HUES64 (cell line): ENCODE measurements around the gene RTRAF.
A peak's percentile ranks its signal among the peaks of the same experiment; 100 is the strongest.

Experiments
- H3K27ac ChIP-seq: 2 replicates; pipeline ENCODE4 v1.7.0; 2013; ENCODE audit warnings: low read depth, low read length, inconsistent platforms
- H3K27me3 ChIP-seq: 2 replicates; pipeline ENCODE4 v1.6.1; 2013; ENCODE audit warnings: mild to moderate bottlenecking, low read length; ENCODE audit not compliant: insufficient read depth
- H3K36me3 ChIP-seq: 2 replicates; pipeline ENCODE4 v1.6.1; 2013; ENCODE audit warnings: mild to moderate bottlenecking, low read length; ENCODE audit not compliant: insufficient read depth
- H3K4me1 ChIP-seq: 2 replicates; pipeline ENCODE4 v1.6.1; 2013; ENCODE audit warnings: mild to moderate bottlenecking, low read length, moderate library complexity; ENCODE audit not compliant: insufficient read depth
- H3K4me3 ChIP-seq: 2 replicates; pipeline ENCODE4 v1.5.1; 2013; ENCODE audit warnings: mild to moderate bottlenecking, low read length, moderate library complexity
- H3K9ac ChIP-seq: 2 replicates; pipeline ENCODE4 v1.6.1; 2013; ENCODE audit warnings: mild to moderate bottlenecking, low read depth, low read length
- H3K9me3 ChIP-seq: 2 replicates; pipeline ENCODE4 v1.6.1; 2013; ENCODE audit warnings: low read depth, low read length; ENCODE audit not compliant: insufficient read depth
- WGBS: fragments of 150-250, 120-280 bp; methylation state at CpG from one replicate; pipeline ENCODE4 v1.1.7; 2013; ENCODE audit warnings: missing lambda C conversion rate; 5-methylcytosine and 5-hydroxymethylcytosine counted together

RTRAF gene

DNA sequence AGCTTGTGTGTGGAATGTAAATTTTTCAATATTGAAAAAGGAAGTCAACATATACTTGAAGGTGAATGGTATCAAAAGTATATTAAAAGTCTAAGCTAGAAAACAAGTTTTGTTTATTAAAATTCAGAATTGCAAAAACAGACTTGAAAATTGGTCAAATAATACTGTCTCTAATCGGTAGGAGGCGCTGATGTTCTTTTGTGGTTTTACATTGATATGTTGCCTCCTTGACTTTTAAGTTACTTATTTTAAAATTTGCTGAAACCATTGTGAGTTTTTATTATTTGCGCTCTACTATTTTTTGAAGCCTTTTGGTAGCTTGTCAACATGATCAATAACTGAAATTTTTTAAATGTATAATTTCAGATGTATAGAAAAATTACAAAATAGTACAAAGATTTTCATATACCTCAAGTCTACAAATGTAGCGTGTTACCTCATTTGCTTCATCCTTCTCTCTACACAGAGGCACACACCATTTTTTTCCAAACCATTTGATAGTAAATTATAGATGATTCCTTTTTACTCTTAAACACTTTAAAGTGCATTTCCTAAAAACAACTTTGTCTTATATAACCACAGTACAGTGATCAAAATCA lies 6.9 kb downstream of the RTRAF start:
- WGBS, result 42% methylated on average over 2 of the region's 4 CpGs
- H3K4me1 ChIP-seq, result no peaks in the 10 kb centered on the region
- H3K9me3 ChIP-seq, result no peaks in the 10 kb centered on the region
- no peak overlapping the region for H3K4me3 ChIP-seq
- H3K27me3 ChIP-seq, result no peaks in the 10 kb centered on the region
- no peak overlapping the region for H3K9ac ChIP-seq
- no peak overlapping the region for H3K27ac ChIP-seq
- peaks cover 100% of the 10 kb centered on the region for H3K36me3 ChIP-seq

DNA sequence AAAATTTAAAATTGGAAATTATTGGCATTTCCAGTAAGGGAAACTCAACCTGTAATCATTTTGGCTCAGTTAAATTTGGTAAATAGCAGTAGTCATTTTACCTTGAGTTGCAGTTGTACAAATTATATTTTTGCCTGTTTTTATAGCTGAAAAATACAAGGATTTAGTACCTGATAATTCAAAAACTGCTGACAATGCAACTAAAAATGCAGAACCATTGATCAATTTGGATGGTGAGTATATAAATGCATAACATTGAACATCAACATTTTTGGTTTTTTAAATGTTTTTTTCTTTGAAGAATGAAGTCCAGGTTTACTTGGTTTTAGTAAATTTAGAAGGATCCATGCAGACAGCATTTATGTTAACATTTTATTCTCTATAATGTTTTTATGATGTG lies 9.0 kb downstream of the RTRAF start:
- H3K9ac ChIP-seq, result no peak overlapping the region
- H3K4me1 ChIP-seq, result no peaks in the 10 kb centered on the region
- H3K27ac ChIP-seq, result no peak overlapping the region
- H3K9me3 ChIP-seq, result no peaks in the 10 kb centered on the region
- H3K36me3 ChIP-seq, result peaks cover 100% of the 10 kb centered on the region
- H3K27me3 ChIP-seq, result no peaks in the 10 kb centered on the region
- no peak overlapping the region for H3K4me3 ChIP-seq

GRCh38 chr14:51999084-51999483 lies 9.7 kb downstream of the RTRAF start:
- Histone ChIP-seq H3K4me3 (no peak overlapping the region), H3K36me3 (peaks cover 100% of the 10 kb centered on the region), H3K9ac (no peak overlapping the region), H3K27me3 (no peaks in the 10 kb centered on the region), H3K9me3 (no peaks in the 10 kb centered on the region), H3K27ac (no peak overlapping the region), H3K4me1 (no peaks in the 10 kb centered on the region)
- WGBS, result 94% methylated on average over 2 of the region's 2 CpGs

DNA sequence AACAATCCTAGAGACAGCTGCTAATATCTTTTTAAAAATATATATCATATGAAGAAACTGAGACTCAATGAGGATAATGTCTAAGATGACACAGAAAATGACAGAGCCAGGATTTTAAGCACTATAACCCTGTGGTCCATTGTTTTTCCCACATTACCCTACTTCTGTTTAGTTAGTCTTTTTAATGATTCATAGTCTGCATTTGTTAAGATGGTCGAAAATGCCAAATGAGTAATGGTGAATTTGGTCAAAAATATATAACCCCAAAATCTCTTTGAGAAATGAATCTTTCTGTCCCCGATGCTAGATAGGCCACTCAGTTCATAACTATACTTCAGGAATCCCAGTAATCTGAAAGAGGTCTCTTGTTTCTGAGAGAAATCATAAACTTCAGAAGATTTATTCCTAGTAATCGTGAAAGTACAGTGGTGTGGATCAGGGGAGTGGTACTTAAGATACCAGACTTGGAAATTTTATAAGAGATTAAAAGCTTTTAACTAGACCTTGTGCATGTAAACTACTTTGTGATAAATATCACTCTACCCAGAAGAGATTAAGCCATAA lies 10.8 kb downstream of the RTRAF start:
- 88% methylated on average over 1 of the region's 3 CpGs for WGBS
- Histone ChIP-seq H3K36me3 (peaks cover 100% of the 10 kb centered on the region), H3K4me3 (no peak overlapping the region), H3K9me3 (no peaks in the 10 kb centered on the region), H3K27ac (no peak overlapping the region), H3K9ac (no peak overlapping the region), H3K4me1 (no peaks in the 10 kb centered on the region), H3K27me3 (no peaks in the 10 kb centered on the region)

DNA sequence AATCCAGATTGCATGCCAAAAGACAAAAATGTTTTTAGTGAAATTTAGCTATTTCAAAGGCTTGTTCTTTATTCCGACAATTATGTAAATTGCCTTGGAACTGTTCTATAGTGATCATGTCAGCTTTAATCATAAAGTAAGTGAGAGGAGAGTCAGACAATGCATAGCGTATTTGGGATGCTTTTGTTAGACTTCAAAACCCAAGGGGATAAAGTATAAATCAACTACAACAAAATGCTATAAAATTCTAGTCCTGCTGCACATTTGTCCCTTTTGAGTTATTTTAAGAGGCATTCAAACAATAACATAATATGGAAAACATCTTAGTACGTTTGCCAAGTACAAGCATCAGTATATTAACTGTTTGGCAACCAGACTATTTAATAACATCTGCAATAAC lies 11.3 kb downstream of the RTRAF start:
- Histone ChIP-seq H3K4me3 (no peak overlapping the region), H3K36me3 (peaks cover 100% of the 10 kb centered on the region), H3K4me1 (no peaks in the 10 kb centered on the region), H3K27me3 (no peaks in the 10 kb centered on the region), H3K9me3 (no peaks in the 10 kb centered on the region), H3K27ac (no peak overlapping the region), H3K9ac (no peak overlapping the region)
- 95% methylated on average over 3 of the region's 3 CpGs for WGBS

GRCh38 chr14:52002542-52002941 lies 13.2 kb downstream of the RTRAF start:
- WGBS, result 98% methylated on average over 4 of the region's 4 CpGs
- Histone ChIP-seq H3K36me3 (peaks cover 100% of the 10 kb centered on the region), H3K9ac (no peak overlapping the region), H3K9me3 (no peaks in the 10 kb centered on the region), H3K4me1 (peaks cover 12% of the 10 kb centered on the region), H3K27ac (no peak overlapping the region), H3K27me3 (no peaks in the 10 kb centered on the region), H3K4me3 (no peak overlapping the region)

- Histone ChIP-seq H3K9ac (no peak overlapping the region), H3K27me3 (no peaks in the 10 kb centered on the region), H3K27ac (no peak overlapping the region), H3K9me3 (no peaks in the 10 kb centered on the region), H3K4me3 (no peak overlapping the region), H3K36me3 (peaks cover 100% of the 10 kb centered on the region), H3K4me1 (peaks cover 12% of the 10 kb centered on the region)
- 97% methylated on average over 3 of the region's 3 CpGs for WGBS
Observed at GRCh38 chr14:52003324-52003723, 14.0 kb downstream of the RTRAF start.

DNA sequence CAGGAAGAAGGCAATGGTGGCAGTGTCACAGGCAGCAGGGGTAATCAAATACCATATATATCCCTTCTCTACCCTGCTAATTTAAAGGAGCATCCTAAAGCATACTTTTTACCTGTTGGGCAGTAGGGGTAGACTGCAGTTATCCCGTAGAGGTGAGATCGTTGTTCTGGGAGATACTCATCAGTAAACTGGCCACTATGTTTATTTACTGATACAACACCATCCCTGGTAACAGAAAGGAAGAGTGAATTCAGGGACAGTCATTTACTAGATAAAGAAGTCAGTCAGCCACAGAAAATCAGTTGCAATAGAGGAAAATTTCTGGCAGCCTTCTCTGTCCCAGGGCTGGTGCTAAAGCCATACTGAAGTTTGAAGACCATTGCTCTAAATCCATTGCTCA lies 16.3 kb downstream of the RTRAF start:
- Histone ChIP-seq H3K9ac (no peak overlapping the region), H3K4me3 (no peak overlapping the region), H3K27me3 (no peaks in the 10 kb centered on the region), H3K9me3 (no peaks in the 10 kb centered on the region), H3K27ac (no peak overlapping the region), H3K4me1 (peaks cover 12% of the 10 kb centered on the region), H3K36me3 (peaks cover 99% of the 10 kb centered on the region)
- WGBS, result no CpG with 5 or more reads among the region's 2 CpGs

DNA sequence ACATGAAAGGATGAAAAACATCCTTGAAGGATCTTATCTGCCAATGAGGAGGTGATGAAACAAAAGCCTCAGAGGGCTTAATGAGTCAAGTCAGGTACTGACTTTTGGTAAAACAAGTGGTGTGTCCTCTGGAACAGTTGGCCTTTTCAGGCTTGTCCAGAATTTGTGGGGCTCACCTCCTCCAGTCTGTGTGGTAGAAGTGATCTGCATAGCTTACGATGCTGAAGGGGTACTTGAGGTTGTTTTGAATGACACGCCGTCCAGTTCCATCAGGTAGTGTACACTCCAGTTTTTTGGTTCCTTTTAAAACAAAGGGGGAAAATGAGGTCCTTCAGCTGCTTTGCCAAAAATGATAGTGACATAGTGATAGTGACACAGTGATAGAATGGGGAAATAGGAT lies 17.0 kb downstream of the RTRAF start:
- Histone ChIP-seq H3K27ac (no peak overlapping the region), H3K4me1 (peaks cover 12% of the 10 kb centered on the region), H3K4me3 (no peak overlapping the region), H3K27me3 (no peaks in the 10 kb centered on the region), H3K36me3 (peaks cover 99% of the 10 kb centered on the region), H3K9me3 (no peaks in the 10 kb centered on the region), H3K9ac (no peak overlapping the region)
- 93% methylated on average over 3 of the region's 3 CpGs for WGBS

GRCh38 chr14:52007211-52007610 lies 17.9 kb downstream of the RTRAF start:
- WGBS, result 100% methylated on average over 1 of the region's 1 CpG
- H3K9me3 ChIP-seq, result no peaks in the 10 kb centered on the region
- H3K27me3 ChIP-seq, result no peaks in the 10 kb centered on the region
- H3K9ac ChIP-seq, result no peak overlapping the region
- peaks cover 12% of the 10 kb centered on the region for H3K4me1 ChIP-seq
- no peak overlapping the region; the same call in 1 of the 2 replicates for H3K4me3 ChIP-seq
- H3K27ac ChIP-seq, result peak overlapping the region; percentile 0; the same call in 1 of the 2 replicates
- peaks cover 99% of the 10 kb centered on the region for H3K36me3 ChIP-seq

DNA sequence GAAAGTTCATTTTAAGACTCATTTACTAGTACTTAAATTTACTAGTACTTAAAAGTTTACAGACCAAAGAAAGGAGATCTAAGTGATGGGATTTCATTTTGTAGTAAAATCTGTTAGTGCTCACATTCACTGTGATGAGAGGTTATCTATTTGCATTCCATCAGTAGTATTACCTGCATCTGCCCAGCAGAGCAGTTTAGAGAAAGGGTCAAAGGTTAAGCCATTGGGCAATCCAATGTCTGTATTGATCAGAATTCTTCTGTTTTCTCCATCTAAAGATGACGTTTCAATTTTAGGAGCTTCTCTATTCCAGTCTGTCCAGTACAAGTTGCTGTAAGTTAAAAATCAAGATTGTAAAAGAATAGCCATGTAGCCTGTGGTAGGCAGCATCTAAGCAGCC lies 18.3 kb downstream of the RTRAF start:
- Histone ChIP-seq H3K9ac (no peak overlapping the region), H3K27ac (0 out of 2 replicates have a peak overlapping the region, but pooled peaks have one; percentile 0), H3K27me3 (no peaks in the 10 kb centered on the region), H3K4me3 (no peak overlapping the region), H3K9me3 (no peaks in the 10 kb centered on the region), H3K4me1 (peaks cover 14% of the 10 kb centered on the region), H3K36me3 (peaks cover 96% of the 10 kb centered on the region)
- WGBS, result 89% methylated on average over 1 of the region's 1 CpG

DNA sequence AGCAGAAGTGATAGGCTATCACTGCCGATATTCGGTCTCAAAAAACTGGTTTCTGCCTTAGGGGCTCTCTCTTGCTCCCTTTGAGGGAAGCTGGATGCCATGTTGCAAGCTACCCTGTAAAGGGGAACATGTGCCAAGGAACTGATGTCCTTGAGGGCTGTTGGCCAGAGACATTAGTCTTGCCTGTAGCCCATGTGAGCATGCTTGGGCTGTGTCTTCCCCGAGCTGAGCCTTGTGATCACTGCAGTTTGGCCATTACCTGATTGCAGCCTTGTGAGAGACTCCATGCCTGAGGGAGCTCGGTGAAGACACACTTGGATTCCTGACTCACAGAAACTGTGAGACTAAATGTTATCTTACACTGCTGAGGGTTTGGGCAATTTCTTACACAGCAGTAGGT lies 18.8 kb downstream of the RTRAF start:
- Histone ChIP-seq H3K9me3 (no peaks in the 10 kb centered on the region), H3K27me3 (no peaks in the 10 kb centered on the region), H3K9ac (no peak overlapping the region), H3K4me1 (peaks cover 19% of the 10 kb centered on the region), H3K27ac (no peak overlapping the region), H3K36me3 (peaks cover 91% of the 10 kb centered on the region), H3K4me3 (no peak overlapping the region)
- WGBS, result 96% methylated on average over 4 of the region's 4 CpGs
